ENCODE measurements around the gene RFX4. TPM values are rescaled to one million over a fixed set of nuclear protein-coding genes. Genes with fewer than 3 reads are reported as not detected.

The RFX4 gene
- total RNA-seq, 2 experiments from 2014 or later = not detected

DNA sequence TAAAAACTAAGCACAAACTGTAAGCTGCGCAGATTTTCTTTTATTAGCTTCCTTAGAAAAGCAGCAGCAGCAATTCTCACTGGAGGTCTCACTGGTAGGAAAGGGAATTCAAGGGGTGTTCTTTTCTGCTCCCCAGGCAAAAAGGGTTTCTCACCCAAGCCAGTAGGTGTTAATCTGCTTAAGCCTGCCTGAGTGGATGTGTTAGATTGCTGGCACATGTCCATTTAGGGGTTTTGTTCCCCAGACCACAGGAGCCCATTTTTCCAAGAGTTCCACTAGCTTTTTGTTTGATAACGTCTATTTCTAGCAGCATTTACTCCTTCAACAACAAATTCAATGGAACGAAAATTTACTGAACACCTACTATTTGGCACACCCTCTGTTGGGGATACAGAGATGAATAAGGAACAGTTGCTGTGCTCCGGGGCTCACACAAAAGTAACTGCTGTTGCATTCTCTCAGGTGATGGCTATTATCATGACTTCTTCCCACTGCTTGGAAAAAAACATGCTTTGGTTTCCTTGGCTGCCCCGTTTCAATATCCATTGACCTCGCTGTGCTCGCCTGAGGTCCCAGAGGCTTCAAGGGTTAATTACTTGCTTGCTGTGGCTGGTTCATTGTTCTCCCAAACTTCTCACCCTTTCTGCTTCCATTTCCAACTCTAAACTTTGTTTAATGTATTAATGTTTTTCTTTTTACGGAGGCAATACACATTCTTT, 160.6 kb downstream of the RFX4 start:
- H3K9me3 ChIP-seq (ENCODE audit: low read length) = no peaks in the 10 kb centered on the region
- H2AFZ ChIP-seq (ENCODE audit: low read length) = no peak overlapping the region
- TF ChIP-seq, protein P1, sequence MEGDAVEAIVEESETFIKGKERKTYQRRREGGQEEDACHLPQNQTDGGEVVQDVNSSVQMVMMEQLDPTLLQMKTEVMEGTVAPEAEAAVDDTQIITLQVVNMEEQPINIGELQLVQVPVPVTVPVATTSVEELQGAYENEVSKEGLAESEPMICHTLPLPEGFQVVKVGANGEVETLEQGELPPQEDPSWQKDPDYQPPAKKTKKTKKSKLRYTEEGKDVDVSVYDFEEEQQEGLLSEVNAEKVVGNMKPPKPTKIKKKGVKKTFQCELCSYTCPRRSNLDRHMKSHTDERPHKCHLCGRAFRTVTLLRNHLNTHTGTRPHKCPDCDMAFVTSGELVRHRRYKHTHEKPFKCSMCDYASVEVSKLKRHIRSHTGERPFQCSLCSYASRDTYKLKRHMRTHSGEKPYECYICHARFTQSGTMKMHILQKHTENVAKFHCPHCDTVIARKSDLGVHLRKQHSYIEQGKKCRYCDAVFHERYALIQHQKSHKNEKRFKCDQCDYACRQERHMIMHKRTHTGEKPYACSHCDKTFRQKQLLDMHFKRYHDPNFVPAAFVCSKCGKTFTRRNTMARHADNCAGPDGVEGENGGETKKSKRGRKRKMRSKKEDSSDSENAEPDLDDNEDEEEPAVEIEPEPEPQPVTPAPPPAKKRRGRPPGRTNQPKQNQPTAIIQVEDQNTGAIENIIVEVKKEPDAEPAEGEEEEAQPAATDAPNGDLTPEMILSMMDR (conservative IDR thresholded peaks at IDR 0.05; ENCODE audit: low read length) = no peak
- no peak for TF ChIP-seq EZH2phosphoT487 (IDR thresholded peaks at IDR 0.05; ENCODE audit: borderline replicate concordance, low read depth, low read length)
- no peaks in the 10 kb centered on the region for H3K79me2 ChIP-seq (ENCODE audit: insufficient read depth, low read depth, low read length)
- no peaks in the 10 kb centered on the region for H4K20me1 ChIP-seq (ENCODE audit: insufficient read depth, low read length)
- no peak overlapping the region for H3K27ac ChIP-seq (ENCODE audit: low read depth, low read length, poor library complexity, severe bottlenecking)
- intact Hi-C loops (cut with micrococcal nuclease; ENCODE audit: unreplicated experiment) = no loop called here
- no peaks in the 10 kb centered on the region for H3K9me2 ChIP-seq (ENCODE audit: insufficient read depth, low read length)
- no TSS peak for BruUV-seq (replicated peaks)
- POLR2A ChIA-PET = interaction anchor here (1.9 kb wide), 1 partner anchor 10 kb away, joined by 5 read pairs; no protein-coding TSS in a partner anchor
- no peak for DNase-seq (ENCODE audit: low spot score)
- CTCF ChIA-PET (ENCODE audit: unreplicated experiment) = no interaction called here
- H3K4me3 ChIP-seq (ENCODE audit: low read depth, low read length, poor library complexity, severe bottlenecking) = no peak overlapping the region
- peaks cover 7% of the 10 kb centered on the region for H3K4me1 ChIP-seq (ENCODE audit: insufficient read depth, low read length, poor library complexity, severe bottlenecking)
- H3K4me2 ChIP-seq (ENCODE audit: low read length) = no peak overlapping the region
- no peaks in the 10 kb centered on the region for H3K36me3 ChIP-seq (ENCODE audit: insufficient read depth, low read length)

DNA sequence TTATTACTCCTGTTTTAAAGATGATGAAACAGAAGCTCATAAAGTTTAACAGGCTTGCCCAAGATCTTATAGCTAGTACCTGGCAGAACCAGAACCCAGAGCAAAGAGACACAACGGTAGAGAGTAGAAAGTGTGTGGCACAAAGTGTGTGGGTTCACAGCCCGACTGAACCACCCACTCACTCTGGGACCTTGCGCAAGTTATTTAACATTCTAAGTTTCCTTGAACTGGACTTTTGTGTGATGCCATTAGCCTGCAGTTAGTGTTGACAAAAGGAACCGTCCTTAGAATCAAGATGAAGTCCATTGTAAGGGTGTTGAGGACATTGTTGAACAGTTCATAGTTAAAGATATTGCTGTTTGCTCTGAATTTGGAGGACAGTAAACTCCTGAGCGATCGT, 161.8 kb downstream of the RFX4 start:
- no peaks in the 10 kb centered on the region for H3K9me3 ChIP-seq (ENCODE audit: low read length)
- intact Hi-C loops (cut with micrococcal nuclease; ENCODE audit: unreplicated experiment) = no loop called here
- H3K4me2 ChIP-seq (ENCODE audit: low read length) = no peak overlapping the region
- no TSS peak for BruUV-seq (replicated peaks)
- no peak for TF ChIP-seq EZH2phosphoT487 (IDR thresholded peaks at IDR 0.05; ENCODE audit: borderline replicate concordance, low read depth, low read length)
- TF ChIP-seq, protein P1 (conservative IDR thresholded peaks at IDR 0.05; ENCODE audit: low read length) = no peak
- DNase-seq (ENCODE audit: low spot score) = no peak
- POLR2A ChIA-PET = no interaction called here
- CTCF ChIA-PET (ENCODE audit: unreplicated experiment) = no interaction called here
- no peaks in the 10 kb centered on the region for H4K20me1 ChIP-seq (ENCODE audit: insufficient read depth, low read length)
- no peaks in the 10 kb centered on the region for H3K79me2 ChIP-seq (ENCODE audit: insufficient read depth, low read depth, low read length)
- H3K4me1 ChIP-seq (ENCODE audit: insufficient read depth, low read length, poor library complexity, severe bottlenecking) = peaks cover 7% of the 10 kb centered on the region
- no peak overlapping the region for H3K27ac ChIP-seq (ENCODE audit: low read depth, low read length, poor library complexity, severe bottlenecking)
- H3K36me3 ChIP-seq (ENCODE audit: insufficient read depth, low read length) = no peaks in the 10 kb centered on the region
- no peak overlapping the region for H3K4me3 ChIP-seq (ENCODE audit: low read depth, low read length, poor library complexity, severe bottlenecking)
- no peaks in the 10 kb centered on the region for H3K9me2 ChIP-seq (ENCODE audit: insufficient read depth, low read length)
- H2AFZ ChIP-seq (ENCODE audit: low read length) = no peak overlapping the region

DNA sequence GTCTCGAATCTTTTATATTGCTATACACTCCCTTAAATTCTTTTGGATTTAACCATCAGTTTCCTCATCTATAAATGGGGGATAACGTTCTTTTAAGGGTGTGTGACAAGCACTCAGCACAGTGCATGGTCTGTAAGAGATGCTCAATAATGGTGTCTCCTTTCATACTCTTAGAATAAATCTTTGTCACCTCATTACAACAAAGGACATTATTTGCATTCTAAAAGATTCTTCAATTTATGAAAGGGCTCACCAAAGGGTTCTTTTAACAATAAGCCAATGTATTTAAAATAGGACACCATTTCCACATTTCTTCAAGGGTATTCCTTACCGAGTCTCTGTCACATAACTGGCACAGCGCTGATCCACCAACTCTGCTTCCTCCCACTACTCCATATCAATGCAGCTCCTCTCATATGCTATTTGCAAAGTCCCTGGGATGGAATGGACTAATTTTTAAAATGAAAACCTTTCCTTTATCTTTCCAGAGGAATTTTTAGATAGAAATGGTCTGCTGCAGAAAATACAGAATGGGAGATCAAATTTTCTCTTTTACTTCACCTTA, 162.5 kb downstream of the RFX4 start:
- POLR2A ChIA-PET = no interaction called here
- BruUV-seq (replicated peaks) = no TSS peak
- no peak overlapping the region for H3K4me3 ChIP-seq (ENCODE audit: low read depth, low read length, poor library complexity, severe bottlenecking)
- H4K20me1 ChIP-seq (ENCODE audit: insufficient read depth, low read length) = no peaks in the 10 kb centered on the region
- DNase-seq (ENCODE audit: low spot score) = no peak
- TF ChIP-seq, protein P1 (conservative IDR thresholded peaks at IDR 0.05; ENCODE audit: low read length) = no peak
- TF ChIP-seq EZH2phosphoT487 (IDR thresholded peaks at IDR 0.05; ENCODE audit: borderline replicate concordance, low read depth, low read length) = no peak
- H3K4me2 ChIP-seq (ENCODE audit: low read length) = no peak overlapping the region
- CTCF ChIA-PET (ENCODE audit: unreplicated experiment) = no interaction called here
- H3K27ac ChIP-seq (ENCODE audit: low read depth, low read length, poor library complexity, severe bottlenecking) = no peak overlapping the region
- no peaks in the 10 kb centered on the region for H3K9me2 ChIP-seq (ENCODE audit: insufficient read depth, low read length)
- H3K36me3 ChIP-seq (ENCODE audit: insufficient read depth, low read length) = no peaks in the 10 kb centered on the region
- no peaks in the 10 kb centered on the region for H3K79me2 ChIP-seq (ENCODE audit: insufficient read depth, low read depth, low read length)
- peaks cover 7% of the 10 kb centered on the region for H3K4me1 ChIP-seq (ENCODE audit: insufficient read depth, low read length, poor library complexity, severe bottlenecking)
- intact Hi-C loops (cut with micrococcal nuclease; ENCODE audit: unreplicated experiment) = no loop called here
- H2AFZ ChIP-seq (ENCODE audit: low read length) = no peak overlapping the region
- no peaks in the 10 kb centered on the region for H3K9me3 ChIP-seq (ENCODE audit: low read length)
